Naive thymus-derived CD8-positive, alpha-beta T cell (primary cell): ENCODE data around the gene NTF4. TPM values are rescaled to one million over a fixed set of nuclear protein-coding genes. Genes with fewer than 3 reads are reported as not detected.

Experiments
- ATAC-seq, 2 donors: fragments of 150-1000 bp; cut with Tn5 transposase in 1 of 2; sonication (Bioruptor Pico), chemical (Tn5 transposase) in 1 of 2; 1 replicate in 1 of 2; 2 replicates in 1 of 2; pipeline ENCODE4 v1.10.0; 2021; ENCODE audit warnings: mild to moderate bottlenecking in 2 of 2, moderate library complexity in 2 of 2
- POLR2A ChIA-PET: fragments of 350-600 bp; sonication (Branson Sonifier 250); formaldehyde crosslinking; loops from one replicate; lab custom pipeline; 2021; ENCODE audit warnings: antibody characterized with exemption; lab: Charles Lee
- DNase-seq, 10 donors: peaks; one replicate each; pipeline versions ENCODE4 v3.0.0 to v3.0.0-alpha.2; 2020 to 2022
- H3K27ac Mint-ChIP-seq, 10 donors: one replicate each; pipeline ENCODE4 v1.8.0; 2020 to 2022; ENCODE audit warnings: mild to moderate bottlenecking in 10 of 10, mixed read lengths in 10 of 10, moderate library complexity in 4 of 10, inconsistent platforms in 1 of 10
- H3K27me3 Mint-ChIP-seq, 5 donors: one replicate each; pipeline ENCODE4 v1.8.0; 2021 to 2022; ENCODE audit warnings: mixed read lengths in 5 of 5
- H3K36me3 Mint-ChIP-seq, 3 donors: one replicate each; pipeline ENCODE4 v1.8.0; 2020 to 2022; ENCODE audit warnings: mixed read lengths in 3 of 3, mild to moderate bottlenecking in 2 of 3, inconsistent platforms in 1 of 3
- H3K4me1 Mint-ChIP-seq, 4 donors: one replicate each; pipeline ENCODE4 v1.8.0; 2021 to 2022; ENCODE audit warnings: mixed read lengths in 4 of 4
- H3K4me3 Mint-ChIP-seq, 10 donors: one replicate each; pipeline ENCODE4 v1.8.0; 2020 to 2022; ENCODE audit warnings: mild to moderate bottlenecking in 10 of 10, mixed read lengths in 10 of 10, moderate library complexity in 6 of 10, inconsistent platforms in 1 of 10
- H3K9me3 Mint-ChIP-seq, 9 donors: one replicate each; pipeline ENCODE4 v1.8.0; 2020 to 2022; ENCODE audit warnings: mixed read lengths in 9 of 9, mild to moderate bottlenecking in 3 of 9, inconsistent platforms in 1 of 9, moderate library complexity in 1 of 9
- polyA plus RNA-seq, 3 donors: library from polyadenylated mRNA; unstranded; fragments of 300-500 nt; fragmentation: Illumina TruSeq; gene quantifications; one replicate each; pipeline ENCODE4 v1.2.3, GENCODE V29; 2021
- total RNA-seq, 8 experiments: library from RNA in 2 of 8; stranded (reverse) in 2 of 8; gene quantifications; one replicate each; pipeline ENCODE4 v1.2.3 and lab custom pipeline; 2021 to 2026

The NTF4 gene
- total and polyA plus RNA-seq, 5 experiments from 2014 or later = not detected

DNA sequence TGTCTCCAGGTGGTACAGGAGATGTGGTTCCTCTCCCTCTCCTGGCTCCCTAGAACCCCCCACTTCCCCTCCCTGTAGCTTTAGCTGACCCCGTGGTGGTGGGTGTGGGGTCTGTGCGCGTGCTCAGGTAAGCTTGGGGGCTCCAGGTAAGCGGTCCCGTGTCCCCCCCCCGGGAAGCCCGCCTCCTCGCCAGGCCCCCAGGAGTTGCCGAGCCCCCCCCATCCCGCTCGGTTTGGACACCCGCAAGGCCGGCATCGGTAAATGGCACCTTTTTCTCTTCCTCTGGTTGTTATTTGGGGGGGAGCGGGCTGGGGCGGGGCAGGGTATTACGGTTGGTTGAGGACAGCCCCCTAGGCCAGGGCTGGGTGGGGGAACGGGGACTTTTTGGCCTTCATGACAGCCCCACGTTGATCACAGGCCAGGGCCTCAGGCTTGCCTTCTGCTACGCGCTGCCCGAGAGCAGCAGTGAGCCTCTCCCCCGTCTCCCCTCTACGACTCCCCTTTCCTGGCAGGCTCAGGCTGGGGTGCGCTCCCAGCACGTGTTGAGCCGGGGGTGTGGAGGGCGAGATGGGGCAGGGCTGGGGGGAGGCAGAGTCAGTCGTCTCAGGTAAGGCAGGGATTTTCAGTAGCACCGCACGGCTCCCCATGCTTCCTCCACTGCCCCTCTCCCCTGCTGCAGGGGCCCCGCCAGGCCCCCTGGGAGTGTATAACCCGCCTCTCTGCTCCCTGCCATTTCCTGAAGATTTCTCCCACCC is 38.9 kb upstream of the NTF4 start:
- H3K4me1 Mint-ChIP-seq = peaks cover 5 to 16% (median 11%) of the 10 kb centered on the region in 4 donors
- POLR2A ChIA-PET = interaction anchor here (0.7 kb wide), 1 partner anchor 25 kb away, joined by 3 read pairs; no protein-coding TSS in a partner anchor
- peaks cover 0 to 83% (median 13%) of the 10 kb centered on the region in 3 donors for H3K36me3 Mint-ChIP-seq
- no peak overlapping the region for H3K27ac Mint-ChIP-seq
- DNase-seq (no peak), ATAC-seq (no peak)
- no peak overlapping the region for H3K4me3 Mint-ChIP-seq
- H3K27me3 Mint-ChIP-seq = no peaks in the 10 kb centered on the region
- H3K9me3 Mint-ChIP-seq = no peaks in the 10 kb centered on the region

GRCh38 chr19:49102303-49102702 is 37.7 kb upstream of the NTF4 start:
- ATAC-seq (no peak), DNase-seq (no peak)
- POLR2A ChIA-PET = no interaction called here
- Mint-ChIP-seq H3K36me3 (peaks cover 0 to 89% (median 14%) of the 10 kb centered on the region in 3 donors), H3K9me3 (no peaks in the 10 kb centered on the region), H3K27ac (peak overlapping the region in 1 of 10 donors; percentile 79), H3K4me1 (peaks cover 7 to 23% (median 16%) of the 10 kb centered on the region in 4 donors), H3K27me3 (no peaks in the 10 kb centered on the region), H3K4me3 (no peak overlapping the region)

DNA sequence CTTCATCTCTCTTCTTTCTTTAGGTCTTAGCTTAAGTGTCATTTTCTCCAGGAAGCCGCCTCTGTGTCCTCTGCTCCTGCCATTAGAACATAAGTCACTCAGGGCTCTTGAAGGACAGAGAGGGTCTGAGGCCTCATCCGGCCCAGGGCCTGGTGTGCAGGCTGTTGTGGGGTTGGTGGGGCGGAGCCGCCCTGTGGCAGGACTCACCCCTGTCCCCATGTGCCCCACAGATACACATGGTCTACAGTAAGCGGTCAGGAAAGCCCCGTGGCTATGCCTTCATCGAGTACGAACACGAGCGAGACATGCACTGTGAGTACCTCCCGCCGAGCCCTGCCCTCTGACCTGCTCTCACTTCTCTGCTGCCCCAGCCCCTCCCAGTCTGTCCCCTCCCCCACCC is 36.5 kb upstream of the NTF4 start:
- H3K27ac Mint-ChIP-seq = peak overlapping the region in 1 of 10 donors; percentile 90
- no peaks in the 10 kb centered on the region for H3K9me3 Mint-ChIP-seq
- peaks cover 0 to 89% (median 8%) of the 10 kb centered on the region in 3 donors for H3K36me3 Mint-ChIP-seq
- POLR2A ChIA-PET = no interaction called here
- ATAC-seq (no peak), DNase-seq (no peak)
- no peaks in the 10 kb centered on the region for H3K27me3 Mint-ChIP-seq
- H3K4me1 Mint-ChIP-seq = peaks cover 2 to 22% (median 10%) of the 10 kb centered on the region in 4 donors
- H3K4me3 Mint-ChIP-seq = no peak overlapping the region

DNA sequence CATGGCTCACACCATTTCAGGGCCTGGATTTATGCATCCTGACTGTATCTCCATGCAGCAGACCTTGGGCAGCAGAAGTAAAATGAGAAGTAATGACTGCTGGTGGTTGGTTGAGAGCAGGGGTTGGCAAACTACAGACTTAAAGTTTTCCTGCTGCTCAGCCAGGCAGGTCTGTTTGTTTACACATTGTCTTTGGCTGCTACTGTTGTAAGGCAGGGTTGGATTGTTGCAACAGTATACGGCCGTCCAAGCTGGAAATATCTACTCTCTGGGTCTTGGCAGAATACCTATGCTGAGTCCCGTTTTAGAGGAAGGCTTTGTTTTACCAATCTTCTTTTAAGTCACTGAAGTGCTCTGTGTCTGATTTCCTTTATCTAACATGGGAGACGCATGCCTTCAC is 34.2 kb upstream of the NTF4 start:
- H3K9me3 Mint-ChIP-seq = no peaks in the 10 kb centered on the region
- H3K27ac Mint-ChIP-seq = no peak overlapping the region
- H3K4me1 Mint-ChIP-seq = peaks cover 4 to 24% (median 15%) of the 10 kb centered on the region in 4 donors
- POLR2A ChIA-PET = interaction anchor here (1.3 to 1.6 kb wide), 2 partner anchors 12 to 20 kb away, joined by 3 to 5 read pairs; partner anchors contain the start of genes C19orf73 and PPFIA3
- no peak for ATAC-seq
- no peaks in the 10 kb centered on the region for H3K27me3 Mint-ChIP-seq
- peaks cover 0 to 89% (median 8%) of the 10 kb centered on the region in 3 donors for H3K36me3 Mint-ChIP-seq
- DNase-seq = no peak
- no peak overlapping the region for H3K4me3 Mint-ChIP-seq

DNA sequence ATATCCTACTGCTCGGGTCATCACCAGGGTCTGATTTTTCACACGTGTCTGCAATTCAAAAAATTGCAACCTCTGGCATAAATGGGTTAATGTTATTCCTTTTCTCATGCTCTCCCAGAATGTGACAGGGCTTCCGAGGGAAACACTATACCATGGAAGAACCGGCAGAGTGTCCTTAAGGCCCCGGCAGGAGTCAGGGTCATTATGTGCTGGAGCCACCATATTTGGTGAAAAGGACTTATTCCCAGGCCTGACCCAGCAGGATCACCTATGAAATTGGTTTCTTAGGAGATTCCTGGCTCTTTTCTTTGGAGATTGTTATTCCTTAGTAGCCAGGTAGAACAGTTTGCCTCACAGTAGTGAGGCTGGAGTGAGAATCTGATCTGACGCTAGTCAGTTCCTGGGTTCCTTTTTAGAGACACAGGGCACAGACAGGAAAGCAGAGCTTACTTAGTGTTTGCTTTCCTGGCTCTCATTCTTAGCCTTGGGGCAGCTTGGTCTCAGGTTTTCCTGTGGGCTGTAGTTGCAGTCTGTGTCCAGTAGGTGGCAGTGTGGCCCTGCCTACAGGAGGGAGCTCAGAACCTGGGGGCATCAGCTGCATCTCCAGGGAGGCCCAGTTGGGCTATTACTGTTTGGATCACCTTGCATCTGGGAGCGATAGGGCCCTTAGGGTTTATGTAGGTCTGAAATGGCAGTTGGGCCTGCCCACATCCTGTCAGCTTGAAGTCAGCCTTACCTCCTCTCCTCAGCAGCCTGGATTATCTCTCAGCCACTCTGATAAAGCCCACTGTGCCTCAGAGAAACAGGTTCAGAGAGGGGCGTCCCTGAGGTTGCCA is 33.1 kb upstream of the NTF4 start:
- POLR2A ChIA-PET = interaction anchor here (0.6 to 1.6 kb wide), 5 partner anchors 9 to 51 kb away, joined by 3 to 5 read pairs (median 3); partner anchors contain the start of genes C19orf73 and PPFIA3
- no peak overlapping the region for H3K4me3 Mint-ChIP-seq
- ATAC-seq (peak; percentile 89), DNase-seq (peak; percentile 55 to 86 (median 75))
- H3K9me3 Mint-ChIP-seq = no peaks in the 10 kb centered on the region
- no peaks in the 10 kb centered on the region for H3K27me3 Mint-ChIP-seq
- peak overlapping the region in 3 of 10 donors; percentile 56 to 61 (median 57) for H3K27ac Mint-ChIP-seq
- H3K36me3 Mint-ChIP-seq = peaks cover 0 to 90% (median 9%) of the 10 kb centered on the region in 3 donors
- peaks cover 5 to 24% (median 15%) of the 10 kb centered on the region in 4 donors for H3K4me1 Mint-ChIP-seq

GRCh38 chr19:49094505-49095482 is 30.2 kb upstream of the NTF4 start:
- Mint-ChIP-seq H3K27me3 (no peaks in the 10 kb centered on the region), H3K4me1 (peaks cover 11 to 30% (median 23%) of the 10 kb centered on the region in 4 donors), H3K9me3 (no peaks in the 10 kb centered on the region), H3K4me3 (no peak overlapping the region), H3K27ac (peak overlapping the region in 2 of 10 donors; percentile 58 to 64), H3K36me3 (peaks cover 0 to 95% (median 14%) of the 10 kb centered on the region in 3 donors)
- DNase-seq = no peak
- no peak for ATAC-seq
- POLR2A ChIA-PET = interaction anchor here (0.7 to 1.0 kb wide), 3 partner anchors 10 to 559 kb away, joined by 3 to 6 read pairs (median 3); no protein-coding TSS in a partner anchor

DNA sequence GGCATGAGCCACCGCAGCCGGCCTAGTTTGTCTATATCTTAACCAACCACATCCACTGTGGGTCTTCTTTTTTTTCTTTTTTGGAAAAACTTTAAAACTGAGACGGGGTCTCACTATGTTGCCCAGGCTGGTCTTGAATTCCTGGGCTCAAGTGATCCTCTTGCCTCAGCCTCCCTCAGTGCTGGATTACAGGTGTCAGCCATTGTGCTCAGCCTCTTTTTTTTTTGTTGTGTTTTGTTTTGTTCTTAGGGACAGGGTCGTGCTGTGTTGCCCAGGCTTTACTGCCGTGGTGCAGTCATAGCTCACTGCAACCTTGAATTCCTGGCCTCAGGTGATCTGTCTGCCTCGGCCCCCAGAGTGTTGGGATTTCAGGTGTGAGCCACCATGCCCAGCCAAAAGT is 28.1 kb upstream of the NTF4 start:
- Mint-ChIP-seq H3K27me3 (no peaks in the 10 kb centered on the region), H3K36me3 (peaks cover 0 to 91% (median 10%) of the 10 kb centered on the region in 3 donors), H3K27ac (no peak overlapping the region), H3K9me3 (no peaks in the 10 kb centered on the region), H3K4me3 (no peak overlapping the region), H3K4me1 (peaks cover 8 to 43% (median 28%) of the 10 kb centered on the region in 4 donors)
- POLR2A ChIA-PET = no interaction called here
- no peak for ATAC-seq
- no peak for DNase-seq

DNA sequence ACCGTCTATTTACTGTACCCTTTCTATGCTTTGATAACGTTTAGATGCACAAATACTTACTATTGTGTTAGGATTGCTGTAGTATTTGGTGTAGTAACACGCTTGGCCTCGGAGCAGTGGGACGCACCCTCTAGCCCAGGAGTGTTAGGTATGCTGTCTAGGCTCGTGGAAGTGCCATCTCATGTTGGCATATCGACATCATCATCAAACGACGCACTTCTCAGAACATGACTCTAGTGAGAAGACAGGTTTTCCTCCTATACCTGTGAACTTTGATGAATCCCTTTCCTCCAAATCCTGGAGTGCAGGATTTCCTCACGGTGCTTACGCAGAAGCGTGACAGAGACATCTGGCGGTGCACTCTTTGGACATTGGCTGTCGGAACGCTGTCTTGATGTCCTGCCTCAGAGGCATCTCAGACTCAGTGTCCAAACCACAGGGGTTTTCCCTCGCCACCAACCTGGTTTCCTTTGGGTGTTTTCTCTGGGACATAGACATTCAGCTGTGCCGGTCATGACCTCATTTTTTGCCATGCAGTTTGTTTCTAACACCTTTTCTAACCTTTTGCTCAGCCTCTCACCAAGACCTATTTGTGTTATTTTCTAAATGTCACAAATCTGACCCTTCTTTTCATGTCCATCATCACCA is 26.9 kb upstream of the NTF4 start:
- peaks cover 14 to 50% (median 35%) of the 10 kb centered on the region in 4 donors for H3K4me1 Mint-ChIP-seq
- ATAC-seq (no peak), DNase-seq (no peak)
- no peaks in the 10 kb centered on the region for H3K27me3 Mint-ChIP-seq
- POLR2A ChIA-PET = no interaction called here
- H3K9me3 Mint-ChIP-seq = no peaks in the 10 kb centered on the region
- peaks cover 0 to 89% (median 13%) of the 10 kb centered on the region in 3 donors for H3K36me3 Mint-ChIP-seq
- peak overlapping the region in 1 of 10 donors; percentile 8 for H3K4me3 Mint-ChIP-seq
- peak overlapping the region in 2 of 10 donors; percentile 7 to 20 for H3K27ac Mint-ChIP-seq

DNA sequence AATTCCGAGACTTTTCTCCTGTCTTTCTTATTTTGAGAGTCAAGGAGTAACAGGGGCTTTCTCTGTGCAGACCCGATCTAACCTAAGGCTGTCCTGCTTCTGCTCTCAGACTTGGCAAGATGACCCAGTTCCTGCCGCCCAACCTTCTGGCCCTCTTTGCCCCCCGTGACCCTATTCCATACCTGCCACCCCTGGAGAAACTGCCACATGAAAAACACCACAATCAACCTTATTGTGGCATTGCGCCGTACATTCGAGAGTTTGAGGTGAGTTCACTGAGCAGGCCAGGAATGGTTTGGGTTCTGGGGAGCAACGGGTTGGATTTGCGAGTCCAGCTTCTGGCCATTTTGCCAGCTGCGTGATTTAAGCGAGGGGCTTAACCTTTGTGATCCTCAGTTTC is 21.7 kb upstream of the NTF4 start:
- DNase-seq = no peak
- Mint-ChIP-seq H3K36me3 (peaks cover 0 to 52% (median 12%) of the 10 kb centered on the region in 3 donors), H3K4me1 (peaks cover 20 to 52% (median 44%) of the 10 kb centered on the region in 4 donors), H3K27me3 (peaks cover 0 to 8% (median 2%) of the 10 kb centered on the region in 5 donors), H3K27ac (peak overlapping the region; percentile 91 to 99 (median 96)), H3K9me3 (peaks cover 0 to 2% (median 0%) of the 10 kb centered on the region in 9 donors), H3K4me3 (peak overlapping the region; percentile 85 to 97 (median 94))
- no peak for ATAC-seq
- POLR2A ChIA-PET = interaction anchor here (0.7 to 1.4 kb wide), 4 partner anchors 12 to 93 kb away, joined by 3 to 6 read pairs (median 4); partner anchors contain the start of genes GYS1, LIN7B and RUVBL2

GRCh38 chr19:49085868-49086232 is 21.2 kb upstream of the NTF4 start:
- POLR2A ChIA-PET = interaction anchor here (1.0 to 1.4 kb wide), 2 partner anchors 28 to 93 kb away, joined by 3 to 5 read pairs; partner anchors contain the start of genes GYS1, LIN7B and RUVBL2
- no peak for DNase-seq
- Mint-ChIP-seq H3K36me3 (peaks cover 0 to 47% (median 12%) of the 10 kb centered on the region in 3 donors), H3K4me3 (peak overlapping the region; percentile 85 to 97 (median 94)), H3K4me1 (peaks cover 20 to 51% (median 44%) of the 10 kb centered on the region in 4 donors), H3K9me3 (peaks cover 0 to 2% (median 0%) of the 10 kb centered on the region in 9 donors), H3K27me3 (peaks cover 0 to 9% (median 2%) of the 10 kb centered on the region in 5 donors), H3K27ac (peak overlapping the region; percentile 91 to 99 (median 96))
- no peak for ATAC-seq
